HCT116 (cell line): Measurements from ENCODE around the gene GALNT6. TPM values are rescaled to one million over a fixed set of nuclear protein-coding genes. Genes with fewer than 3 reads are reported as not detected.

Source experiments
- ATAC-seq: fragments of 200-7000 bp; cut with Tn5 transposase; 2 replicates; pipeline ENCODE4 v1.9.1; 2020; ENCODE audit warnings: mild to moderate bottlenecking, moderate library complexity
- BruUV-seq: library from RNA; stranded (reverse); fragments of 400-500 nt; replicated peaks from 2 replicates; lab custom pipeline; 2021; lab: Mats Ljungman, UMichigan
- CTCF ChIA-PET: fragments of 300-600 bp; sonication (Branson Sonifier 250); formaldehyde crosslinking; loops from one replicate; lab custom pipeline; 2021; ENCODE audit warnings: antibody characterized with exemption; lab: Charles Lee
- POLR2A ChIA-PET: fragments of 300-600, 350-600 bp; sonication (Branson Sonifier 250); formaldehyde crosslinking; loops from one replicate; lab custom pipeline; 2021; ENCODE audit warnings: antibody characterized with exemption; lab: Charles Lee
- RAD21 ChIA-PET, 2 experiments: fragments of 300-600 bp; sonication (Branson Sonifier 250); formaldehyde crosslinking; loops; one replicate each; lab custom pipeline; 2023; ENCODE audit warnings: low total read pairs in 2 of 2; ENCODE audit not compliant: uncharacterized antibody in 2 of 2, unreplicated experiment in 2 of 2, low non-redundant PET in 1 of 2; lab: Charles Lee
- DNase-seq: peaks from one replicate; pipeline ENCODE4 v3.0.0-alpha.2; 2010; ENCODE audit warnings: low read depth, low spot score
- H2AFZ ChIP-seq: fragments of 200-600 bp; shearing (Covaris generic), sonication (generic); 2 replicates; pipeline ENCODE4 v1.6.1; 2017; ENCODE audit warnings: low read depth, mixed run types, mixed read lengths, antibody characterized with exemption, low read length; ENCODE audit not compliant: poor library complexity, severe bottlenecking
- H3K27ac ChIP-seq: 2 replicates; pipeline ENCODE4 v1.5.1; 2012; ENCODE audit warnings: low read depth, low read length
- H3K27me3 ChIP-seq: fragments of 200-600 bp; sonication (generic); 2 replicates; pipeline ENCODE4 v1.6.1; 2016; ENCODE audit warnings: mixed run types, low read length, mixed read lengths; ENCODE audit not compliant: insufficient read depth
- H3K36me3 ChIP-seq, 2 experiments: fragments of 200-500 bp in 1 of 2; fragments of 200-600 bp in 1 of 2; sonication (Bioruptor generic) in 1 of 2; sonication (generic) in 1 of 2; 2 replicates each; pipeline versions ENCODE4 v1.5.1 to v1.6.1; 2014 to 2016; ENCODE audit warnings: low read length in 2 of 2, inconsistent platforms in 1 of 2, mixed read lengths in 1 of 2, mixed run types in 1 of 2; ENCODE audit not compliant: insufficient read depth in 2 of 2, control insufficient read depth in 1 of 2
- H3K4me1 ChIP-seq, 2 experiments: fragments of 200-600 bp in 1 of 2; sonication (generic) in 1 of 2; 2 replicates each; pipeline versions ENCODE4 v1.5.1 to v1.6.1; 2012 to 2017; ENCODE audit warnings: low read length in 2 of 2, inconsistent platforms in 1 of 2, mild to moderate bottlenecking in 1 of 2, mixed read lengths in 1 of 2, mixed run types in 1 of 2, moderate library complexity in 1 of 2; ENCODE audit not compliant: insufficient read depth in 2 of 2, control insufficient read depth in 1 of 2
- H3K4me2 ChIP-seq: fragments of 200-600 bp; sonication (generic); 2 replicates; pipeline ENCODE4 v1.6.1; 2017; ENCODE audit warnings: mixed run types, low read length, mixed read lengths
- H3K4me3 ChIP-seq, 2 experiments: fragments of 200-600 bp in 1 of 2; sonication (generic) in 1 of 2; replicated peaks in 1 of 2; 2 replicates each; pipeline ENCODE4 v1.5.1; 2011 to 2016; ENCODE audit warnings: low read length in 2 of 2, control low read depth in 1 of 2, low read depth in 1 of 2, mild to moderate bottlenecking in 1 of 2, mixed read lengths in 1 of 2, mixed run types in 1 of 2
- H3K79me2 ChIP-seq: fragments of 200-600 bp; sonication (generic); 2 replicates; pipeline ENCODE4 v1.6.1; 2017; ENCODE audit warnings: mild to moderate bottlenecking, mixed run types, low read length, moderate library complexity, mixed read lengths; ENCODE audit not compliant: insufficient read depth
- H3K9ac ChIP-seq: fragments of 200-600 bp; sonication (generic); 2 replicates; pipeline ENCODE4 v1.6.1; 2016; ENCODE audit warnings: low read length, mixed read lengths
- H3K9me2 ChIP-seq: fragments of 200-600 bp; sonication (generic), shearing (Covaris generic); 2 replicates; pipeline ENCODE4 v1.6.1; 2017; ENCODE audit warnings: mixed run types, mild to moderate bottlenecking, moderate library complexity; ENCODE audit not compliant: insufficient read depth
- H3K9me3 ChIP-seq, 2 experiments: fragments of 200-500 bp in 1 of 2; fragments of 200-600 bp in 1 of 2; sonication (Bioruptor generic) in 1 of 2; sonication (generic) in 1 of 2; 2 replicates each; pipeline ENCODE4 v1.6.1; 2014 to 2017; ENCODE audit warnings: low read length in 2 of 2, mixed read lengths in 2 of 2, inconsistent platforms in 1 of 2, low read depth in 1 of 2, mild to moderate bottlenecking in 1 of 2, mixed run types in 1 of 2, moderate library complexity in 1 of 2; ENCODE audit not compliant: control insufficient read depth in 1 of 2, insufficient read depth in 1 of 2
- H4K20me1 ChIP-seq: fragments of 200-600 bp; sonication (generic), shearing (Covaris generic); 2 replicates; pipeline ENCODE4 v1.6.1; 2017; ENCODE audit warnings: mixed run types, mild to moderate bottlenecking, moderate library complexity; ENCODE audit not compliant: insufficient read depth
- CBX3 ChIP-seq: IDR thresholded peaks from 2 replicates; pipeline ENCODE4 v1.6.1; 2012; ENCODE audit warnings: low read depth
- EGR1 ChIP-seq: IDR thresholded peaks from 2 replicates; pipeline ENCODE4 v1.6.1; 2012; ENCODE audit warnings: low read depth
- EZH2 ChIP-seq: fragments of 200-600 bp; sonication (generic); IDR thresholded peaks from 2 replicates; pipeline ENCODE4 v1.6.1; 2017; ENCODE audit warnings: antibody characterized with exemption, mixed run types
- EZH2phosphoT487 ChIP-seq: fragments of 200-600 bp; IDR thresholded peaks from 2 replicates; pipeline ENCODE4 v1.6.1; 2018; ENCODE audit warnings: antibody characterized with exemption, borderline replicate concordance
- FOSL1 ChIP-seq: IDR thresholded peaks from 2 replicates; pipeline ENCODE4 v1.6.1; 2012; ENCODE audit warnings: low read depth
- JUND ChIP-seq: IDR thresholded peaks from 2 replicates; pipeline ENCODE4 v1.6.1; 2012
- POLR2A ChIP-seq: IDR thresholded peaks from 2 replicates; pipeline ENCODE4 v1.7.0; 2011; ENCODE audit warnings: borderline replicate concordance; ENCODE audit not compliant: insufficient read depth, insufficient read length; ENCODE audit errors: extremely low read depth
- POLR2AphosphoS5 ChIP-seq: IDR thresholded peaks from 2 replicates; pipeline ENCODE4 v1.6.1; 2011; ENCODE audit warnings: mild to moderate bottlenecking, low read depth, low read length, moderate library complexity
- SIN3A ChIP-seq: IDR thresholded peaks from 2 replicates; pipeline ENCODE4 v1.6.1; 2012; ENCODE audit warnings: low read depth
- SP1 ChIP-seq: IDR thresholded peaks from 2 replicates; pipeline ENCODE4 v1.6.1; 2012; ENCODE audit warnings: low read depth
- SRF ChIP-seq: IDR thresholded peaks from 2 replicates; pipeline ENCODE4 v1.6.1; 2012; ENCODE audit warnings: low read depth
- TCF7L2 ChIP-seq: IDR thresholded peaks from 2 replicates; pipeline ENCODE4 v1.7.0; 2011; ENCODE audit warnings: borderline replicate concordance, inconsistent platforms; ENCODE audit not compliant: insufficient read depth, insufficient read length; ENCODE audit errors: extremely low read depth
- YY1 ChIP-seq: IDR thresholded peaks from 2 replicates; pipeline ENCODE4 v1.6.1; 2011; ENCODE audit warnings: low read length, low read depth, moderate library complexity, mild to moderate bottlenecking; ENCODE audit not compliant: insufficient replicate concordance; ENCODE audit errors: extremely low read depth
- ZFX ChIP-seq: fragments of 450-650 bp; IDR thresholded peaks from 2 replicates; pipeline ENCODE4 v1.6.1; 2017
- ZNF274 ChIP-seq: fragments of 200-500 bp; sonication (Bioruptor generic); IDR thresholded peaks from 2 replicates; pipeline ENCODE4 v1.6.1; 2014; ENCODE audit warnings: mild to moderate bottlenecking, low read depth, low read length, inconsistent platforms
- intact Hi-C: fragments of 100-400 bp; cut with micrococcal nuclease; formaldehyde crosslinking; loops from 2 replicates; pipeline ENCODE4 v1.10.0; 2022
- total RNA-seq: library from RNA; stranded (reverse); gene quantifications from one replicate; pipeline ENCODE4 v1.2.1, GENCODE V29; 2021; ENCODE audit not compliant: unreplicated experiment
- TF ChIP-seq, protein P1 (sequence below): IDR thresholded peaks from 2 replicates; pipeline ENCODE4 v1.6.1; 2012
- TF ChIP-seq, protein P2 (sequence below): IDR thresholded peaks from 2 replicates; pipeline ENCODE4 v1.6.1; 2012; ENCODE audit warnings: low read depth
- TF ChIP-seq, protein P3 (sequence below): IDR thresholded peaks from 2 replicates; pipeline ENCODE4 v1.6.1; 2011; ENCODE audit warnings: mild to moderate bottlenecking, low read length, moderate library complexity; ENCODE audit not compliant: insufficient replicate concordance; ENCODE audit errors: extremely low read depth

Gene GALNT6
- total RNA-seq, 1 experiment from 2014 or later: 16.4 TPM

DNA sequence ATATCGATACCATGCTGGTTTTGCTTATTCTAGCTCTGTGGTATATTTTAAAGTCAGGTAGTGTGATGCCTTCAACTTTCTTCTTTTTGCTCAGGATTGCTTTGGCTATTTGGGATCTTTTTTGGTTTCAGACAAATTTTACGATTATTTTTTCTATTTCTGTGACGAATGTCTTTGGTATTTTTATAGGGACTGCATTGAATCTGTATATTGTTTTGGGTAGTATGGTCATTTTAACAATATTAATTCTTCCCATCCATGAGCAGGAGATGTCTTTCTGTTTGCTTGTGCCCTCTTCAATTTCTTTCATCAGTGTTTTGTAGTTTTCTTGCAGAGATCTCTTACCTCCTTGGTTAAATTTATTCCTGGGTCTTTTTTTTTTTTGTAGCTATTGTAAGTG is 22.6 kb upstream of the GALNT6 start:
- Histone ChIP-seq H3K4me2 (no peak overlapping the region), H3K36me3 (no peaks in the 10 kb centered on the region), H3K9ac (no peak overlapping the region), H3K79me2 (no peaks in the 10 kb centered on the region), H2AFZ (no peak overlapping the region), H3K4me1 (no peaks in the 10 kb centered on the region), H3K4me3 (no peak overlapping the region), H3K9me3 (no peaks in the 10 kb centered on the region), H3K27ac (no peak overlapping the region), H3K9me2 (no peaks in the 10 kb centered on the region), H4K20me1 (no peaks in the 10 kb centered on the region), H3K27me3 (no peaks in the 10 kb centered on the region; the same call in 1 of the 2 replicates)
- intact Hi-C loops: no loop called here
- TF ChIP-seq JUND: no peak
- no peak for TF ChIP-seq SIN3A
- ChIA-PET CTCF (no interaction called here), POLR2A (no interaction called here), RAD21 (no interaction called here)
- ATAC-seq (no peak), DNase-seq (no peak)
- no TSS peak for BruUV-seq

DNA sequence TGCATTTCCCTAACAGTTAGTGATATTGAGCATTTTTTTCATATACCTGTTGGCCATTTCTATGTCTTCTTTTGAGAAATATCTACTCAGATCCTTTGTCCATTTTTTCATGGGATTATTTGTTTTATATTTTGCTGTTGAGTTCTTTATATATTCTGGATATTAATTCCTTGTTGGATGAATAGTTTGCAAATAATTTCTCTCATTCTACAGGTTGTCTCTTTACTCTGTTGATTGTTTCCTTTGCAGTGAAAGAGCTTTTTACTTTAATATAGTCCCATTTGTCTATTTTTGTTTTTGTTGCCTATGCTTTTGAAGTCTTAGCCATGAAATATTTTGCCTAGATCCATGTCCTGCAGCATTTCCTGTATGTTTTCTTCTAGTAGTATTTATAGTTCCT is 21.9 kb upstream of the GALNT6 start:
- TF ChIP-seq, protein P1, sequence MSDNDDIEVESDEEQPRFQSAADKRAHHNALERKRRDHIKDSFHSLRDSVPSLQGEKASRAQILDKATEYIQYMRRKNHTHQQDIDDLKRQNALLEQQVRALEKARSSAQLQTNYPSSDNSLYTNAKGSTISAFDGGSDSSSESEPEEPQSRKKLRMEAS: no peak
- no peak for TF ChIP-seq YY1
- TF ChIP-seq, protein P2, sequence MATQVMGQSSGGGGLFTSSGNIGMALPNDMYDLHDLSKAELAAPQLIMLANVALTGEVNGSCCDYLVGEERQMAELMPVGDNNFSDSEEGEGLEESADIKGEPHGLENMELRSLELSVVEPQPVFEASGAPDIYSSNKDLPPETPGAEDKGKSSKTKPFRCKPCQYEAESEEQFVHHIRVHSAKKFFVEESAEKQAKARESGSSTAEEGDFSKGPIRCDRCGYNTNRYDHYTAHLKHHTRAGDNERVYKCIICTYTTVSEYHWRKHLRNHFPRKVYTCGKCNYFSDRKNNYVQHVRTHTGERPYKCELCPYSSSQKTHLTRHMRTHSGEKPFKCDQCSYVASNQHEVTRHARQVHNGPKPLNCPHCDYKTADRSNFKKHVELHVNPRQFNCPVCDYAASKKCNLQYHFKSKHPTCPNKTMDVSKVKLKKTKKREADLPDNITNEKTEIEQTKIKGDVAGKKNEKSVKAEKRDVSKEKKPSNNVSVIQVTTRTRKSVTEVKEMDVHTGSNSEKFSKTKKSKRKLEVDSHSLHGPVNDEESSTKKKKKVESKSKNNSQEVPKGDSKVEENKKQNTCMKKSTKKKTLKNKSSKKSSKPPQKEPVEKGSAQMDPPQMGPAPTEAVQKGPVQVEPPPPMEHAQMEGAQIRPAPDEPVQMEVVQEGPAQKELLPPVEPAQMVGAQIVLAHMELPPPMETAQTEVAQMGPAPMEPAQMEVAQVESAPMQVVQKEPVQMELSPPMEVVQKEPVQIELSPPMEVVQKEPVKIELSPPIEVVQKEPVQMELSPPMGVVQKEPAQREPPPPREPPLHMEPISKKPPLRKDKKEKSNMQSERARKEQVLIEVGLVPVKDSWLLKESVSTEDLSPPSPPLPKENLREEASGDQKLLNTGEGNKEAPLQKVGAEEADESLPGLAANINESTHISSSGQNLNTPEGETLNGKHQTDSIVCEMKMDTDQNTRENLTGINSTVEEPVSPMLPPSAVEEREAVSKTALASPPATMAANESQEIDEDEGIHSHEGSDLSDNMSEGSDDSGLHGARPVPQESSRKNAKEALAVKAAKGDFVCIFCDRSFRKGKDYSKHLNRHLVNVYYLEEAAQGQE: no peak
- TF ChIP-seq POLR2AphosphoS5: no peak
- TF ChIP-seq, protein P3, sequence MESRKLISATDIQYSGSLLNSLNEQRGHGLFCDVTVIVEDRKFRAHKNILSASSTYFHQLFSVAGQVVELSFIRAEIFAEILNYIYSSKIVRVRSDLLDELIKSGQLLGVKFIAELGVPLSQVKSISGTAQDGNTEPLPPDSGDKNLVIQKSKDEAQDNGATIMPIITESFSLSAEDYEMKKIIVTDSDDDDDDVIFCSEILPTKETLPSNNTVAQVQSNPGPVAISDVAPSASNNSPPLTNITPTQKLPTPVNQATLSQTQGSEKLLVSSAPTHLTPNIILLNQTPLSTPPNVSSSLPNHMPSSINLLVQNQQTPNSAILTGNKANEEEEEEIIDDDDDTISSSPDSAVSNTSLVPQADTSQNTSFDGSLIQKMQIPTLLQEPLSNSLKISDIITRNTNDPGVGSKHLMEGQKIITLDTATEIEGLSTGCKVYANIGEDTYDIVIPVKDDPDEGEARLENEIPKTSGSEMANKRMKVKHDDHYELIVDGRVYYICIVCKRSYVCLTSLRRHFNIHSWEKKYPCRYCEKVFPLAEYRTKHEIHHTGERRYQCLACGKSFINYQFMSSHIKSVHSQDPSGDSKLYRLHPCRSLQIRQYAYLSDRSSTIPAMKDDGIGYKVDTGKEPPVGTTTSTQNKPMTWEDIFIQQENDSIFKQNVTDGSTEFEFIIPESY: no peak
- TF ChIP-seq CBX3: no peak
- no peak for TF ChIP-seq FOSL1
- no peak for TF ChIP-seq ZFX
- no peak for TF ChIP-seq SP1
- no peak for TF ChIP-seq POLR2A
- TF ChIP-seq SRF: no peak
- no peak for TF ChIP-seq TCF7L2
- TF ChIP-seq EZH2: no peak
- TF ChIP-seq EGR1: no peak
- no peak for TF ChIP-seq ZNF274
- no peak for TF ChIP-seq EZH2phosphoT487
- Histone ChIP-seq H3K9me3 (no peaks in the 10 kb centered on the region), H3K4me3 (no peak overlapping the region), H3K36me3 (no peaks in the 10 kb centered on the region), H3K27me3 (no peaks in the 10 kb centered on the region; the same call in 1 of the 2 replicates), H3K4me1 (no peaks in the 10 kb centered on the region), H2AFZ (no peak overlapping the region), H3K79me2 (no peaks in the 10 kb centered on the region), H3K9me2 (no peaks in the 10 kb centered on the region), H3K9ac (no peak overlapping the region), H3K4me2 (no peak overlapping the region), H4K20me1 (no peaks in the 10 kb centered on the region), H3K27ac (no peak overlapping the region)
- ChIA-PET CTCF (no interaction called here), POLR2A (no interaction called here), RAD21 (no interaction called here)
- intact Hi-C loops: no loop called here
- BruUV-seq: no TSS peak
- no peak for ATAC-seq
- DNase-seq: no peak
